Activated naive CD8-positive, alpha-beta T cell (primary cell): ENCODE measurements around the gene NCAPD2.
"Not testable (repeated sequence)": the region's sequence is repeated elsewhere in the genome, so short reads cannot be mapped to it uniquely, and the experiment has no call there.

Experiments used
- H3K27ac Mint-ChIP-seq: one replicate; pipeline ENCODE4 v1.8.0; 2021; ENCODE audit warnings: mixed read lengths
- H3K27me3 Mint-ChIP-seq: one replicate; pipeline ENCODE4 v1.8.0; 2021; ENCODE audit warnings: mixed read lengths
- H3K36me3 Mint-ChIP-seq: one replicate; pipeline ENCODE4 v1.8.0; 2021; ENCODE audit warnings: mixed read lengths
- H3K4me1 Mint-ChIP-seq: one replicate; pipeline ENCODE4 v1.8.0; 2021; ENCODE audit warnings: low read depth, mixed read lengths
- H3K4me3 Mint-ChIP-seq: one replicate; pipeline ENCODE4 v1.8.0; 2021; ENCODE audit warnings: mild to moderate bottlenecking, mixed read lengths
- H3K9me3 Mint-ChIP-seq: one replicate; pipeline ENCODE4 v1.8.0; 2021; ENCODE audit warnings: low read depth, mixed read lengths

NCAPD2 gene

DNA sequence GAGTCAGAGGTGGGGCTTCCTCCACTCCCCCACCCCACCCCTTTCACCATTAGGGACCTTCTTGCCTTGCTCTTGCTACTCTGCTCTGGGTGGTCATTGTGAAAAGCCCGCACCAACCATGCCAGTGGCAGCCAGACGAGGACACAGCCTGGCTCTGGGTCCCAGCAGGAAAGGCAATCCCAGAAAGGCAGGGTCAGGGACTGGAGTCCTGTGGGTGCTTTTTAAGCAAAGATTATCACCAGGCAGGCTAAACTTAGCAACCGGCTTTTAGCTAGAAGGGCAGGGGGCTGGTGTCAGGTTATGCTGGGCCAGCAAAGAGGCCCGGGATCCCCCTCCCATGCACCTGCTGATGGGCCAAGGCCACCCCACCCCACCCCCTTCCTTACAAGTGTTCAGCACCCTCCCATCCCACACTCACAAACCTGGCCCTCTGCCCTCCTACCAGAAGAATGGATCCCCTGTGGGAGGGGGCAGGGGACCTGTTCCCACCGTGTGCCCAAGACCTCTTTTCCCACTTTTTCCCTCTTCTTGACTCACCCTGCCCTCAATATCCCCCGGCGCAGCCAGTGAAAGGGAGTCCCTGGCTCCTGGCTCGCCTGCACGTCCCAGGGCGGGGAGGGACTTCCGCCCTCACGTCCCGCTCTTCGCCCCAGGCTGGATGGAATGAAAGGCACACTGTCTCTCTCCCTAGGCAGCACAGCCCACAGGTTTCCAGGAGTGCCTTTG, 39.2 kb downstream of the NCAPD2 start:
- H3K27me3 Mint-ChIP-seq, result no peaks in the 10 kb centered on the region
- peaks cover 28% of the 10 kb centered on the region for H3K4me1 Mint-ChIP-seq
- H3K4me3 Mint-ChIP-seq, result peak overlapping the region; percentile 96
- no peaks in the 10 kb centered on the region for H3K9me3 Mint-ChIP-seq
- H3K36me3 Mint-ChIP-seq, result peaks cover 11% of the 10 kb centered on the region
- H3K27ac Mint-ChIP-seq, result peak overlapping the region; percentile 99

DNA sequence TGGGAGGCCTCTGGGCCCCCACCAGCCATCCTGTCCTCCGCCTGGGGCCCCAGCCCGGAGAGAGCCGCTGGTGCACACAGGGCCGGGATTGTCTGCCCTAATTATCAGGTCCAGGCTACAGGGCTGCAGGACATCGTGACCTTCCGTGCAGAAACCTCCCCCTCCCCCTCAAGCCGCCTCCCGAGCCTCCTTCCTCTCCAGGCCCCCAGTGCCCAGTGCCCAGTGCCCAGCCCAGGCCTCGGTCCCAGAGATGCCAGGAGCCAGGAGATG, 39.7 kb downstream of the NCAPD2 start:
- H3K9me3 Mint-ChIP-seq, result no peaks in the 10 kb centered on the region
- H3K27me3 Mint-ChIP-seq, result no peaks in the 10 kb centered on the region
- H3K27ac Mint-ChIP-seq, result peak overlapping the region; percentile 99
- H3K4me3 Mint-ChIP-seq, result peak overlapping the region; percentile 96
- peaks cover 28% of the 10 kb centered on the region for H3K4me1 Mint-ChIP-seq
- peaks cover 11% of the 10 kb centered on the region for H3K36me3 Mint-ChIP-seq

DNA sequence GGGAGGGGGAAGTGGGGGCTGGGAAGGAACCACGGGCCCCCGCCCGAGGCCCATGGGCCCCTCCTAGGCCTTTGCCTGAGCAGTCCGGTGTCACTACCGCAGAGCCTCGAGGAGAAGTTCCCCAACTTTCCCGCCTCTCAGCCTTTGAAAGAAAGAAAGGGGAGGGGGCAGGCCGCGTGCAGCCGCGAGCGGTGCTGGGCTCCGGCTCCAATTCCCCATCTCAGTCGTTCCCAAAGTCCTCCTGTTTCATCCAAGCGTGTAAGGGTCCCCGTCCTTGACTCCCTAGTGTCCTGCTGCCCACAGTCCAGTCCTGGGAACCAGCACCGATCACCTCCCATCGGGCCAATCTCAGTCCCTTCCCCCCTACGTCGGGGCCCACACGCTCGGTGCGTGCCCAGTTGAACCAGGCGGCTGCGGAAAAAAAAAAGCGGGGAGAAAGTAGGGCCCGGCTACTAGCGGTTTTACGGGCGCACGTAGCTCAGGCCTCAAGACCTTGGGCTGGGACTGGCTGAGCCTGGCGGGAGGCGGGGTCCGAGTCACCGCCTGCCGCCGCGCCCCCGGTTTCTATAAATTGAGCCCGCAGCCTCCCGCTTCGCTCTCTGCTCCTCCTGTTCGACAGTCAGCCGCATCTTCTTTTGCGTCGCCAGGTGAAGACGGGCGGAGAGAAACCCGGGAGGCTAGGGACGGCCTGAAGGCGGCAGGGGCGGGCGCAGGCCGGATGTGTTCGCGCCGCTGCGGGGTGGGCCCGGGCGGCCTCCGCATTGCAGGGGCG, 40.2 kb downstream of the NCAPD2 start, which contains the start of gene GAPDH:
Gene GAPDH (plus strand): TSS at position 595 of the 772 bp plus-strand sequence. CDS start 316 bp downstream, outside the sequence.
- H3K4me1 Mint-ChIP-seq, result peaks cover 28% of the 10 kb centered on the region
- H3K4me3 Mint-ChIP-seq, result peak within 1 kb of the TSS; percentile 96
- H3K27ac Mint-ChIP-seq, result peak within 1 kb of the TSS; percentile 99
- H3K27me3 Mint-ChIP-seq, result no peaks in the 10 kb centered on the region
- peaks cover 11% of the 10 kb centered on the region for H3K36me3 Mint-ChIP-seq
- no peaks in the 10 kb centered on the region for H3K9me3 Mint-ChIP-seq

DNA sequence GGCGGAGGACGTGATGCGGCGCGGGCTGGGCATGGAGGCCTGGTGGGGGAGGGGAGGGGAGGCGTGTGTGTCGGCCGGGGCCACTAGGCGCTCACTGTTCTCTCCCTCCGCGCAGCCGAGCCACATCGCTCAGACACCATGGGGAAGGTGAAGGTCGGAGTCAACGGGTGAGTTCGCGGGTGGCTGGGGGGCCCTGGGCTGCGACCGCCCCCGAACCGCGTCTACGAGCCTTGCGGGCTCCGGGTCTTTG, 40.7 kb downstream of the NCAPD2 start:
- peak overlapping the region; percentile 94 for H3K27ac Mint-ChIP-seq
- H3K36me3 Mint-ChIP-seq, result peaks cover 11% of the 10 kb centered on the region
- H3K4me1 Mint-ChIP-seq, result peaks cover 33% of the 10 kb centered on the region
- H3K4me3 Mint-ChIP-seq, result peak overlapping the region; percentile 96
- H3K27me3 Mint-ChIP-seq, result no peaks in the 10 kb centered on the region
- H3K9me3 Mint-ChIP-seq, result no peaks in the 10 kb centered on the region

DNA sequence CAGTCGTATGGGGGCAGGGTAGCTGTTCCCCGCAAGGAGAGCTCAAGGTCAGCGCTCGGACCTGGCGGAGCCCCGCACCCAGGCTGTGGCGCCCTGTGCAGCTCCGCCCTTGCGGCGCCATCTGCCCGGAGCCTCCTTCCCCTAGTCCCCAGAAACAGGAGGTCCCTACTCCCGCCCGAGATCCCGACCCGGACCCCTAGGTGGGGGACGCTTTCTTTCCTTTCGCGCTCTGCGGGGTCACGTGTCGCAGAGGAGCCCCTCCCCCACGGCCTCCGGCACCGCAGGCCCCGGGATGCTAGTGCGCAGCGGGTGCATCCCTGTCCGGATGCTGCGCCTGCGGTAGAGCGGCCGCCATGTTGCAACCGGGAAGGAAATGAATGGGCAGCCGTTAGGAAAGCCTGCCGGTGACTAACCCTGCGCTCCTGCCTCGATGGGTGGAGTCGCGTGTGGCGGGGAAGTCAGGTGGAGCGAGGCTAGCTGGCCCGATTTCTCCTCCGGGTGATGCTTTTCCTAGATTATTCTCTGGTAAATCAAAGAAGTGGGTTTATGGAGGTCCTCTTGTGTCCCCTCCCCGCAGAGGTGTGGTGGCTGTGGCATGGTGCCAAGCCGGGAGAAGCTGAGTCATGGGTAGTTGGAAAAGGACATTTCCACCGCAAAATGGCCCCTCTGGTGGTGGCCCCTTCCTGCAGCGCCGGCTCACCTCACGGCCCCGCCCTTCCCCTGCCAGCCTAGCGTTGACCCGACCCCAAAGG, 41.2 kb downstream of the NCAPD2 start:
- H3K4me1 Mint-ChIP-seq, result peaks cover 38% of the 10 kb centered on the region
- H3K9me3 Mint-ChIP-seq, result no peaks in the 10 kb centered on the region
- H3K27me3 Mint-ChIP-seq, result no peaks in the 10 kb centered on the region
- peak overlapping the region; percentile 94 for H3K27ac Mint-ChIP-seq
- peaks cover 8% of the 10 kb centered on the region for H3K36me3 Mint-ChIP-seq
- peak overlapping the region; percentile 96 for H3K4me3 Mint-ChIP-seq

DNA sequence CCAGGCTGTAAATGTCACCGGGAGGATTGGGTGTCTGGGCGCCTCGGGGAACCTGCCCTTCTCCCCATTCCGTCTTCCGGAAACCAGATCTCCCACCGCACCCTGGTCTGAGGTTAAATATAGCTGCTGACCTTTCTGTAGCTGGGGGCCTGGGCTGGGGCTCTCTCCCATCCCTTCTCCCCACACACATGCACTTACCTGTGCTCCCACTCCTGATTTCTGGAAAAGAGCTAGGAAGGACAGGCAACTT, 41.7 kb downstream of the NCAPD2 start:
- peaks cover 6% of the 10 kb centered on the region for H3K36me3 Mint-ChIP-seq
- H3K27ac Mint-ChIP-seq, result peak overlapping the region; percentile 94
- H3K4me3 Mint-ChIP-seq, result peak overlapping the region; percentile 96
- peaks cover 44% of the 10 kb centered on the region for H3K4me1 Mint-ChIP-seq
- no peaks in the 10 kb centered on the region for H3K9me3 Mint-ChIP-seq
- no peaks in the 10 kb centered on the region for H3K27me3 Mint-ChIP-seq

DNA sequence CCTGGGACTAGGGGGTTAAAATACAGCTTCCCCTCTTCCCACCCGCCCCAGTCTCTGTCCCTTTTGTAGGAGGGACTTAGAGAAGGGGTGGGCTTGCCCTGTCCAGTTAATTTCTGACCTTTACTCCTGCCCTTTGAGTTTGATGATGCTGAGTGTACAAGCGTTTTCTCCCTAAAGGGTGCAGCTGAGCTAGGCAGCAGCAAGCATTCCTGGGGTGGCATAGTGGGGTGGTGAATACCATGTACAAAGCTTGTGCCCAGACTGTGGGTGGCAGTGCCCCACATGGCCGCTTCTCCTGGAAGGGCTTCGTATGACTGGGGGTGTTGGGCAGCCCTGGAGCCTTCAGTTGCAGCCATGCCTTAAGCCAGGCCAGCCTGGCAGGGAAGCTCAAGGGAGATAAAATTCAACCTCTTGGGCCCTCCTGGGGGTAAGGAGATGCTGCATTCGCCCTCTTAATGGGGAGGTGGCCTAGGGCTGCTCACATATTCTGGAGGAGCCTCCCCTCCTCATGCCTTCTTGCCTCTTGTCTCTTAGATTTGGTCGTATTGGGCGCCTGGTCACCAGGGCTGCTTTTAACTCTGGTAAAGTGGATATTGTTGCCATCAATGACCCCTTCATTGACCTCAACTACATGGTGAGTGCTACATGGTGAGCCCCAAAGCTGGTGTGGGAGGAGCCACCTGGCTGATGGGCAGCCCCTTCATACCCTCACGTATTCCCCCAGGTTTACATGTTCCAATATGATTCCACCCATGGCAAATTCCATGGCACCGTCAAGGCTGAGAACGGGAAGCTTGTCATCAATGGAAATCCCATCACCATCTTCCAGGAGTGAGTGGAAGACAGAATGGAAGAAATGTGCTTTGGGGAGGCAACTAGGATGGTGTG, 42.3 kb downstream of the NCAPD2 start:
- Mint-ChIP-seq H3K36me3 (peaks cover 6% of the 10 kb centered on the region), H3K27me3 (no peaks in the 10 kb centered on the region), H3K9me3 (no peaks in the 10 kb centered on the region), H3K27ac (peak overlapping the region; percentile 94), H3K4me3 (peak overlapping the region; percentile 96), H3K4me1 (peaks cover 47% of the 10 kb centered on the region)

DNA sequence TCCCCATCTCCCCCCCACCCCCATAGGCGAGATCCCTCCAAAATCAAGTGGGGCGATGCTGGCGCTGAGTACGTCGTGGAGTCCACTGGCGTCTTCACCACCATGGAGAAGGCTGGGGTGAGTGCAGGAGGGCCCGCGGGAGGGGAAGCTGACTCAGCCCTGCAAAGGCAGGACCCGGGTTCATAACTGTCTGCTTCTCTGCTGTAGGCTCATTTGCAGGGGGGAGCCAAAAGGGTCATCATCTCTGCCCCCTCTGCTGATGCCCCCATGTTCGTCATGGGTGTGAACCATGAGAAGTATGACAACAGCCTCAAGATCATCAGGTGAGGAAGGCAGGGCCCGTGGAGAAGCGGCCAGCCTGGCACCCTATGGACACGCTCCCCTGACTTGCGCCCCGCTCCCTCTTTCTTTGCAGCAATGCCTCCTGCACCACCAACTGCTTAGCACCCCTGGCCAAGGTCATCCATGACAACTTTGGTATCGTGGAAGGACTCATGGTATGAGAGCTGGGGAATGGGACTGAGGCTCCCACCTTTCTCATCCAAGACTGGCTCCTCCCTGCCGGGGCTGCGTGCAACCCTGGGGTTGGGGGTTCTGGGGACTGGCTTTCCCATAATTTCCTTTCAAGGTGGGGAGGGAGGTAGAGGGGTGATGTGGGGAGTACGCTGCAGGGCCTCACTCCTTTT, 43.1 kb downstream of the NCAPD2 start:
- H3K36me3 Mint-ChIP-seq, result peaks cover 6% of the 10 kb centered on the region
- H3K27ac Mint-ChIP-seq, result peak overlapping the region; percentile 94
- peak overlapping the region; percentile 96 for H3K4me3 Mint-ChIP-seq
- peaks cover 44% of the 10 kb centered on the region for H3K4me1 Mint-ChIP-seq
- H3K9me3 Mint-ChIP-seq, result no peaks in the 10 kb centered on the region
- H3K27me3 Mint-ChIP-seq, result no peaks in the 10 kb centered on the region

DNA sequence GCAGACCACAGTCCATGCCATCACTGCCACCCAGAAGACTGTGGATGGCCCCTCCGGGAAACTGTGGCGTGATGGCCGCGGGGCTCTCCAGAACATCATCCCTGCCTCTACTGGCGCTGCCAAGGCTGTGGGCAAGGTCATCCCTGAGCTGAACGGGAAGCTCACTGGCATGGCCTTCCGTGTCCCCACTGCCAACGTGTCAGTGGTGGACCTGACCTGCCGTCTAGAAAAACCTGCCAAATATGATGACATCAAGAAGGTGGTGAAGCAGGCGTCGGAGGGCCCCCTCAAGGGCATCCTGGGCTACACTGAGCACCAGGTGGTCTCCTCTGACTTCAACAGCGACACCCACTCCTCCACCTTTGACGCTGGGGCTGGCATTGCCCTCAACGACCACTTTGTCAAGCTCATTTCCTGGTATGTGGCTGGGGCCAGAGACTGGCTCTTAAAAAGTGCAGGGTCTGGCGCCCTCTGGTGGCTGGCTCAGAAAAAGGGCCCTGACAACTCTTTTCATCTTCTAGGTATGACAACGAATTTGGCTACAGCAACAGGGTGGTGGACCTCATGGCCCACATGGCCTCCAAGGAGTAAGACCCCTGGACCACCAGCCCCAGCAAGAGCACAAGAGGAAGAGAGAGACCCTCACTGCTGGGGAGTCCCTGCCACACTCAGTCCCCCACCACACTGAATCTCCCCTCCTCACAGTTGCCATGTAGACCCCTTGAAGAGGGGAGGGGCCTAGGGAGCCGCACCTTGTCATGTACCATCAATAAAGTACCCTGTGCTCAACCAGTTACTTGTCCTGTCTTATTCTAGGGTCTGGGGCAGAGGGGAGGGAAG, 43.9 kb downstream of the NCAPD2 start:
- H3K27ac Mint-ChIP-seq, result peak overlapping the region; percentile 94
- H3K4me3 Mint-ChIP-seq, result peak overlapping the region; percentile 96
- peaks cover 37% of the 10 kb centered on the region for H3K4me1 Mint-ChIP-seq
- H3K36me3 Mint-ChIP-seq, H3K9me3 Mint-ChIP-seq, H3K27me3 Mint-ChIP-seq: not testable (repeated sequence)

DNA sequence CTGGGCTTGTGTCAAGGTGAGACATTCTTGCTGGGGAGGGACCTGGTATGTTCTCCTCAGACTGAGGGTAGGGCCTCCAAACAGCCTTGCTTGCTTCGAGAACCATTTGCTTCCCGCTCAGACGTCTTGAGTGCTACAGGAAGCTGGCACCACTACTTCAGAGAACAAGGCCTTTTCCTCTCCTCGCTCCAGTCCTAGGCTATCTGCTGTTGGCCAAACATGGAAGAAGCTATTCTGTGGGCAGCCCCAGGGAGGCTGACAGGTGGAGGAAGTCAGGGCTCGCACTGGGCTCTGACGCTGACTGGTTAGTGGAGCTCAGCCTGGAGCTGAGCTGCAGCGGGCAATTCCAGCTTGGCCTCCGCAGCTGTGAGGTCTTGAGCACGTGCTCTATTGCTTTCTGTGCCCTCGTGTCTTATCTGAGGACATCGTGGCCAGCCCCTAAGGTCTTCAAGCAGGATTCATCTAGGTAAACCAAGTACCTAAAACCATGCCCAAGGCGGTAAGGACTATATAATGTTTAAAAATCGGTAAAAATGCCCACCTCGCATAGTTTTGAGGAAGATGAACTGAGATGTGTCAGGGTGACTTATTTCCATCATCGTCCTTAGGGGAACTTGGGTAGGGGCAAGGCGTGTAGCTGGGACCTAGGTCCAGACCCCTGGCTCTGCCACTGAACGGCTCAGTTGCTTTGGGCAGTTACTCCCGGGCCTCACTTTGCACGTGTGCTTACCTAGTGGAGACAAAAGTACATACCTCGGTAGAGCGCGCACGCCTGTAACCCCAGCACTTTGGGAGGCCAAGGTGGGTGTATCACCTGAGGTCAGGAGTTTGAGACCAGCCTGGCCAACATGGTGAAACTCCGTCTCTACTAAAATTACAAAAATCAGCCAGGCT, 44.8 kb downstream of the NCAPD2 start:
- Mint-ChIP-seq H3K4me3 (peak overlapping the region; percentile 96), H3K9me3 (no peaks in the 10 kb centered on the region), H3K27me3 (no peaks in the 10 kb centered on the region), H3K4me1 (peaks cover 34% of the 10 kb centered on the region), H3K36me3 (peaks cover 6% of the 10 kb centered on the region), H3K27ac (peak overlapping the region; percentile 94)

DNA sequence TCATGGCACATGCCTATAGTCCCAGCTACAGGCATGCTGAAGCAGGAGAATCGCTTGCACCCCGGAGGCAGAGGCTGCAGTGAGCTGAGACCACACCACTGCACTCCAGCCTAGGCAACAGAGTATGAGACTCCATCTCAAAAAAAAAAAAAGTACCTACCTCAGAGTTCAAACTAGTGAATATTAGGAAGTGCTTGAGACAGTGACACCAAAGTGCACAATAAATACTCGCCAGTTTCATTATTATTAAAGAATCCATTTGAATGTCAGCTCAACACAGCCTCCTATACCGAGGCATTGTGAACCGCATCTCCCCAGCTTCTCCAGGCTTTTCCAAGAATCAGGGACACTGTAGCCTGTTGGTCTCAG, 45.4 kb downstream of the NCAPD2 start:
- H3K9me3 Mint-ChIP-seq, result no peaks in the 10 kb centered on the region
- H3K36me3 Mint-ChIP-seq, result peaks cover 6% of the 10 kb centered on the region
- H3K27ac Mint-ChIP-seq, result peak overlapping the region; percentile 83
- H3K27me3 Mint-ChIP-seq, result no peaks in the 10 kb centered on the region
- peaks cover 34% of the 10 kb centered on the region for H3K4me1 Mint-ChIP-seq
- H3K4me3 Mint-ChIP-seq, result peak overlapping the region; percentile 66

DNA sequence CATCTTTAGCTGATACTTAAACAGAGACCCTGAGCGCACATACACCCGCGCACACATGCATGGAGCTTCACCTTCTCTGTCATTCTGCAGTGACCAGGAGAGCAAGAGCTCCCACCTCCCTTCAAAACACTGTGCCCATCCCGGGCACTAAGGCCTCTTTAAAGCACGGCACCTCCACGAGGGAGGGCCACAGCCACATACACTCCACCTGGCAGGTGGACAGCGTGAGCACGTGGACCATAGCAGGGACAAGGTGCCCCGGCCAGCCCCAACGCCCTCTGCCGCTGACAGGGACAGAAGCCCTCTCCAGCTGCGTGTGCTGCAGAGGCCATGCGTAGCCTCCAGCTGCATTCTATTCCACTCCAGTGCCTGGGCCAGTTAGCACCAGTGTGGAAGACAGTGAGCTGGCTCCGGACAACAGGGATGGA, 45.8 kb downstream of the NCAPD2 start:
- Mint-ChIP-seq H3K27ac (peak overlapping the region; percentile 83), H3K9me3 (no peaks in the 10 kb centered on the region), H3K36me3 (peaks cover 6% of the 10 kb centered on the region), H3K4me1 (peaks cover 34% of the 10 kb centered on the region), H3K4me3 (peak overlapping the region; percentile 76), H3K27me3 (no peaks in the 10 kb centered on the region)
